Astrocyte (in vitro differentiated cells and primary cell): ENCODE data around the gene IKBKE. TPM values are rescaled to one million over a fixed set of nuclear protein-coding genes. Genes with fewer than 3 reads are reported as not detected.

ENCODE experiments used
- DNase-seq: peaks from one replicate; pipeline ENCODE4 v3.0.0-alpha.2; 2010; ENCODE audit warnings: low read depth
- FAIRE-seq: peaks from 2 replicates; lab custom pipeline; 2011; peaks lifted over from hg19 to GRCh38; lab: Jason Lieb, UNC
- H2AFZ ChIP-seq: 2 replicates; pipeline ENCODE4 v1.6.0; 2012; ENCODE audit warnings: low read depth, low read length, inconsistent platforms
- H3K27ac ChIP-seq: 2 replicates; pipeline ENCODE4 v1.5.1; 2011; ENCODE audit warnings: low read depth, low read length, inconsistent platforms
- H3K27me3 ChIP-seq: 2 replicates; pipeline ENCODE4 v1.6.0; 2011; ENCODE audit warnings: low read length, inconsistent platforms; ENCODE audit not compliant: insufficient read depth
- H3K36me3 ChIP-seq: 2 replicates; pipeline ENCODE4 v1.5.1; 2011; ENCODE audit warnings: low read length, inconsistent platforms; ENCODE audit not compliant: insufficient read depth
- H3K4me1 ChIP-seq: 2 replicates; pipeline ENCODE4 v1.5.1; 2011; ENCODE audit warnings: low read length, inconsistent platforms; ENCODE audit not compliant: insufficient read depth
- H3K4me2 ChIP-seq: 2 replicates; pipeline ENCODE4 v1.6.0; 2012; ENCODE audit warnings: low read length, inconsistent platforms
- H3K4me3 ChIP-seq: 2 replicates; pipeline ENCODE4 v1.5.1; 2011; ENCODE audit warnings: low read depth, mild to moderate bottlenecking, low read length, inconsistent platforms; ENCODE audit not compliant: insufficient read depth
- H3K79me2 ChIP-seq: 2 replicates; pipeline ENCODE4 v1.6.0; 2012; ENCODE audit warnings: mild to moderate bottlenecking, low read length, inconsistent platforms; ENCODE audit not compliant: insufficient read depth
- H3K9ac ChIP-seq: 2 replicates; pipeline ENCODE4 v1.6.0; 2012; ENCODE audit warnings: mild to moderate bottlenecking, low read length, inconsistent platforms
- H3K9me3 ChIP-seq: 2 replicates; pipeline ENCODE4 v1.5.1; 2012; ENCODE audit warnings: low read depth, mild to moderate bottlenecking, low read length, inconsistent platforms; ENCODE audit not compliant: insufficient read depth
- H4K20me1 ChIP-seq: 2 replicates; pipeline ENCODE4 v1.6.0; 2012; ENCODE audit warnings: low read length, inconsistent platforms; ENCODE audit not compliant: insufficient read depth
- H3K27ac Mint-ChIP-seq: one replicate; pipeline ENCODE4 v1.8.0; 2021; ENCODE audit warnings: mild to moderate bottlenecking, mixed read lengths; ENCODE audit not compliant: unreplicated experiment
- H3K27me3 Mint-ChIP-seq: one replicate; pipeline ENCODE4 v1.8.0; 2021; ENCODE audit warnings: low read depth, mixed read lengths; ENCODE audit not compliant: unreplicated experiment
- H3K36me3 Mint-ChIP-seq: one replicate; pipeline ENCODE4 v1.8.0; 2021; ENCODE audit warnings: low read depth, mixed read lengths; ENCODE audit not compliant: unreplicated experiment
- H3K4me1 Mint-ChIP-seq: one replicate; pipeline ENCODE4 v1.8.0; 2021; ENCODE audit warnings: low read depth, mixed read lengths; ENCODE audit not compliant: unreplicated experiment
- H3K4me3 Mint-ChIP-seq: one replicate; pipeline ENCODE4 v1.8.0; 2021; ENCODE audit warnings: mild to moderate bottlenecking, moderate library complexity, mixed read lengths; ENCODE audit not compliant: unreplicated experiment
- H3K9me3 Mint-ChIP-seq: one replicate; pipeline ENCODE4 v1.8.0; 2021; ENCODE audit warnings: mild to moderate bottlenecking, mixed read lengths; ENCODE audit not compliant: unreplicated experiment
- CTCF ChIP-seq: IDR thresholded peaks from 2 replicates; pipeline ENCODE4 v1.5.1; 2011; ENCODE audit warnings: low read depth, mild to moderate bottlenecking, inconsistent platforms, low read length, moderate library complexity; ENCODE audit not compliant: insufficient read depth
- EZH2 ChIP-seq: IDR thresholded peaks from 2 replicates; pipeline ENCODE4 v1.6.1; 2012; ENCODE audit warnings: mild to moderate bottlenecking, low read length, inconsistent platforms; ENCODE audit not compliant: insufficient read depth
- total RNA-seq: library from RNA; stranded (reverse); gene quantifications from 2 replicates; pipeline ENCODE4 v1.2.1, GENCODE V29; 2021

The IKBKE gene
- total RNA-seq, 1 donor from 2014 or later: 17.0 TPM

GRCh38 chr1:206447422-206447765, 22.9 kb upstream of the IKBKE start:
- no peaks in the 10 kb centered on the region for H3K79me2 ChIP-seq
- no peaks in the 10 kb centered on the region for H3K27me3 ChIP-seq
- no peak overlapping the region for H3K9ac ChIP-seq
- H3K4me2 ChIP-seq: no peak overlapping the region
- no peak overlapping the region for H3K27ac ChIP-seq
- H3K4me3 Mint-ChIP-seq: no peak overlapping the region
- no peak overlapping the region for H3K4me3 ChIP-seq
- H3K4me1 Mint-ChIP-seq: peaks cover 15% of the 10 kb centered on the region
- H3K36me3 ChIP-seq: peaks cover 28% of the 10 kb centered on the region
- no peaks in the 10 kb centered on the region for H3K9me3 Mint-ChIP-seq
- H4K20me1 ChIP-seq: peaks cover 14% of the 10 kb centered on the region
- no peak overlapping the region for H3K27ac Mint-ChIP-seq
- peaks cover 55% of the 10 kb centered on the region for H3K36me3 Mint-ChIP-seq
- no peaks in the 10 kb centered on the region for H3K9me3 ChIP-seq
- no peak for FAIRE-seq
- H3K27me3 Mint-ChIP-seq: no peaks in the 10 kb centered on the region
- DNase-seq: no peak
- no peak overlapping the region for H2AFZ ChIP-seq
- peaks cover 4% of the 10 kb centered on the region for H3K4me1 ChIP-seq
- TF ChIP-seq CTCF (no peak), EZH2 (no peak)

GRCh38 chr1:206447792-206448191, 22.5 kb upstream of the IKBKE start:
- no peak overlapping the region for H3K9ac ChIP-seq
- H3K4me3 Mint-ChIP-seq: no peak overlapping the region
- no peaks in the 10 kb centered on the region for H3K79me2 ChIP-seq
- TF ChIP-seq EZH2 (no peak), CTCF (no peak)
- H2AFZ ChIP-seq: no peak overlapping the region
- H3K4me1 ChIP-seq: peaks cover 4% of the 10 kb centered on the region
- DNase-seq (peak; percentile 57), FAIRE-seq (no peak)
- no peaks in the 10 kb centered on the region for H3K9me3 ChIP-seq
- H3K36me3 ChIP-seq: peaks cover 29% of the 10 kb centered on the region
- no peak overlapping the region for H3K27ac ChIP-seq
- H3K36me3 Mint-ChIP-seq: peaks cover 52% of the 10 kb centered on the region
- no peaks in the 10 kb centered on the region for H3K9me3 Mint-ChIP-seq
- no peak overlapping the region for H3K27ac Mint-ChIP-seq
- H4K20me1 ChIP-seq: peaks cover 14% of the 10 kb centered on the region
- H3K27me3 ChIP-seq: no peaks in the 10 kb centered on the region
- no peak overlapping the region for H3K4me2 ChIP-seq
- H3K27me3 Mint-ChIP-seq: no peaks in the 10 kb centered on the region
- H3K4me1 Mint-ChIP-seq: peaks cover 15% of the 10 kb centered on the region
- H3K4me3 ChIP-seq: no peak overlapping the region

GRCh38 chr1:206448471-206448870, 21.8 kb upstream of the IKBKE start:
- Mint-ChIP-seq H3K27ac (no peak overlapping the region), H3K9me3 (no peaks in the 10 kb centered on the region), H3K4me1 (peaks cover 15% of the 10 kb centered on the region), H3K4me3 (no peak overlapping the region), H3K36me3 (peaks cover 52% of the 10 kb centered on the region), H3K27me3 (no peaks in the 10 kb centered on the region)
- Histone ChIP-seq H3K4me3 (no peak overlapping the region), H2AFZ (no peak overlapping the region), H3K4me1 (peaks cover 4% of the 10 kb centered on the region), H3K4me2 (no peak overlapping the region), H3K27me3 (no peaks in the 10 kb centered on the region), H3K9me3 (no peaks in the 10 kb centered on the region), H3K9ac (no peak overlapping the region), H4K20me1 (peaks cover 14% of the 10 kb centered on the region), H3K36me3 (peaks cover 32% of the 10 kb centered on the region), H3K79me2 (no peaks in the 10 kb centered on the region), H3K27ac (no peak overlapping the region)
- FAIRE-seq: no peak
- TF ChIP-seq CTCF: no peak
- TF ChIP-seq EZH2: no peak
- DNase-seq: no peak
